IMR-90 (cell line): Measurements from ENCODE around the gene ARSH. TPM values are rescaled to one million over a fixed set of nuclear protein-coding genes. Genes with fewer than 3 reads are reported as not detected.

Experiments
- ATAC-seq: fragments of 200-7000 bp; cut with Tn5 transposase; 2 replicates; pipeline ENCODE4 v1.9.1; 2020; ENCODE audit warnings: low read depth, mild to moderate bottlenecking, moderate library complexity
- BruUV-seq: library from RNA; stranded (reverse); fragments of 400-500 nt; replicated peaks from 2 replicates; lab custom pipeline; 2021; lab: Mats Ljungman, UMichigan
- CTCF ChIA-PET: fragments of 300-600 bp; formaldehyde crosslinking; extraction: SDS; loops from one replicate; lab custom pipeline; 2021; ENCODE audit warnings: antibody characterized with exemption; lab: Yijun Ruan, JAX
- POLR2A ChIA-PET: fragments of 300-600 bp; sonication (Branson Sonifier 250); formaldehyde crosslinking; loops from one replicate; lab custom pipeline; 2022; ENCODE audit warnings: antibody characterized with exemption; ENCODE audit not compliant: unreplicated experiment; lab: Charles Lee
- DNase-seq: peaks from one replicate; pipeline ENCODE4 v3.0.0; 2013
- H2AFZ ChIP-seq: replicated peaks from 2 replicates; pipeline ENCODE3; 2013; ENCODE audit warnings: low read length, mild to moderate bottlenecking; ENCODE audit not compliant: poor library complexity
- H2AK5ac ChIP-seq: 2 replicates; pipeline ENCODE4 v1.6.1; 2013; ENCODE audit warnings: low read depth, low read length, inconsistent platforms
- H2AK9ac ChIP-seq: replicated peaks from 2 replicates; pipeline ENCODE3; 2013; ENCODE audit warnings: mild to moderate bottlenecking, low read depth, low read length, moderate library complexity; ENCODE audit not compliant: poor library complexity
- H2BK120ac ChIP-seq: 2 replicates; pipeline ENCODE4 v1.6.1; 2013; ENCODE audit warnings: low read depth, low read length, inconsistent platforms
- H2BK15ac ChIP-seq: 3 replicates; pipeline ENCODE4 v1.6.1; 2013; ENCODE audit warnings: low read depth, low read length, inconsistent platforms
- H2BK20ac ChIP-seq: 2 replicates; pipeline ENCODE4 v1.6.1; 2013; ENCODE audit warnings: low read depth, mild to moderate bottlenecking, inconsistent platforms, low read length, moderate library complexity
- H2BK5ac ChIP-seq: 2 replicates; pipeline ENCODE4 v1.6.1; 2013; ENCODE audit warnings: mild to moderate bottlenecking, low read depth, low read length, inconsistent platforms; ENCODE audit not compliant: poor library complexity, severe bottlenecking
- H3K14ac ChIP-seq: replicated peaks from 2 replicates; pipeline ENCODE4 v1.6.1; 2013; ENCODE audit warnings: low read depth, low read length, inconsistent platforms
- H3K18ac ChIP-seq: 2 replicates; pipeline ENCODE4 v1.6.1; 2013; ENCODE audit warnings: low read depth, low read length, control low read depth
- H3K23ac ChIP-seq: 2 replicates; pipeline ENCODE4 v1.6.1; 2013; ENCODE audit warnings: low read depth, low read length, inconsistent platforms
- H3K27ac ChIP-seq: 2 replicates; pipeline ENCODE4 v1.5.1; 2013; ENCODE audit warnings: mild to moderate bottlenecking, control low read depth, low read length; ENCODE audit not compliant: insufficient read depth
- H3K27me3 ChIP-seq: 2 replicates; pipeline ENCODE4 v1.6.1; 2013; ENCODE audit warnings: low read length; ENCODE audit not compliant: control insufficient read depth, insufficient read depth
- H3K36me3 ChIP-seq: 2 replicates; pipeline ENCODE4 v1.6.1; 2013; ENCODE audit warnings: low read length, mixed read lengths; ENCODE audit not compliant: control insufficient read depth, insufficient read depth
- H3K4ac ChIP-seq: 2 replicates; pipeline ENCODE4 v1.6.1; 2013; ENCODE audit warnings: low read depth, low read length, inconsistent platforms
- H3K4me1 ChIP-seq: 2 replicates; pipeline ENCODE4 v1.6.1; 2013; ENCODE audit warnings: low read length, mixed read lengths; ENCODE audit not compliant: control insufficient read depth, insufficient read depth
- H3K4me2 ChIP-seq: 2 replicates; pipeline ENCODE4 v1.6.1; 2013; ENCODE audit warnings: low read depth, mild to moderate bottlenecking, control low read depth, low read length, moderate library complexity
- H3K4me3 ChIP-seq: 2 replicates; pipeline ENCODE4 v1.5.1; 2013; ENCODE audit warnings: low read depth, mild to moderate bottlenecking, control low read depth, low read length, moderate library complexity; ENCODE audit not compliant: insufficient read depth
- H3K56ac ChIP-seq: 2 replicates; pipeline ENCODE4 v1.6.1; 2013; ENCODE audit warnings: low read length, inconsistent platforms; ENCODE audit not compliant: insufficient read depth; ENCODE audit errors: extremely low read depth
- H3K79me1 ChIP-seq, 2 experiments: 2 replicates each; pipeline ENCODE4 v1.6.1; 2013; ENCODE audit warnings: low read length in 2 of 2, inconsistent platforms in 1 of 2, low read depth in 1 of 2
- H3K9ac ChIP-seq: 2 replicates; pipeline ENCODE4 v1.6.1; 2013; ENCODE audit warnings: low read depth, low read length, control low read depth
- H3K9me1 ChIP-seq: 2 replicates; pipeline ENCODE4 v1.6.1; 2013; ENCODE audit warnings: low read length, inconsistent platforms; ENCODE audit not compliant: insufficient read depth
- H3K9me3 ChIP-seq: 2 replicates; pipeline ENCODE4 v1.6.1; 2013; ENCODE audit warnings: low read length; ENCODE audit not compliant: control insufficient read depth, insufficient read depth
- H4K20me1 ChIP-seq: 2 replicates; pipeline ENCODE4 v1.6.1; 2013; ENCODE audit warnings: low read length, inconsistent platforms; ENCODE audit not compliant: insufficient read depth
- H4K5ac ChIP-seq: 2 replicates; pipeline ENCODE4 v1.6.1; 2013; ENCODE audit warnings: mild to moderate bottlenecking, low read depth, low read length, control low read depth
- H4K8ac ChIP-seq, 2 experiments: 2 replicates each; pipeline ENCODE4 v1.6.1; 2013; ENCODE audit warnings: low read depth in 2 of 2, low read length in 2 of 2, control low read depth in 1 of 2, inconsistent platforms in 1 of 2
- H4K91ac ChIP-seq: 2 replicates; pipeline ENCODE4 v1.6.1; 2013; ENCODE audit warnings: low read depth, low read length, inconsistent platforms; ENCODE audit not compliant: insufficient read depth
- BHLHE40 ChIP-seq: fragments of 150-350 bp; IDR thresholded peaks from 2 replicates; pipeline ENCODE4 v1.6.1; 2016; ENCODE audit warnings: mild to moderate bottlenecking, low read depth, low read length
- CEBPB ChIP-seq: IDR thresholded peaks from 2 replicates; pipeline ENCODE4 v1.6.1; 2012; ENCODE audit warnings: low read depth, low read length, improper control_type of control experiment
- CHD1 ChIP-seq: IDR thresholded peaks from 2 replicates; pipeline ENCODE4 v1.6.1; 2012; ENCODE audit warnings: low read depth, low read length, improper control_type of control experiment
- CTCF ChIP-seq: conservative IDR thresholded peaks from 2 replicates; pipeline ENCODE4 v1.5.1; 2012; ENCODE audit warnings: mild to moderate bottlenecking, low read depth, low read length, improper control_type of control experiment
- FOS ChIP-seq: fragments of 150-350 bp; IDR thresholded peaks from 2 replicates; pipeline ENCODE4 v1.6.1; 2016; ENCODE audit warnings: low read depth, low read length
- MAFK ChIP-seq: IDR thresholded peaks from 2 replicates; pipeline ENCODE4 v1.6.1; 2012; ENCODE audit warnings: low read depth, low read length, improper control_type of control experiment
- MAZ ChIP-seq: IDR thresholded peaks from 2 replicates; pipeline ENCODE4 v1.6.1; 2012; ENCODE audit warnings: low read depth, mild to moderate bottlenecking, low read length, improper control_type of control experiment, moderate library complexity, borderline replicate concordance
- MXI1 ChIP-seq: IDR thresholded peaks from 2 replicates; pipeline ENCODE4 v1.6.1; 2012; ENCODE audit warnings: low read depth, mild to moderate bottlenecking, low read length, moderate library complexity, borderline replicate concordance
- NFE2L2 ChIP-seq: fragments of 150-350 bp; IDR thresholded peaks from 2 replicates; pipeline ENCODE4 v1.6.1; 2016; ENCODE audit warnings: low read depth, mild to moderate bottlenecking, low read length
- POLR2A ChIP-seq: IDR thresholded peaks from 2 replicates; pipeline ENCODE4 v1.6.1; 2012; ENCODE audit warnings: mild to moderate bottlenecking, low read depth, low read length
- RAD21 ChIP-seq: IDR thresholded peaks from 2 replicates; pipeline ENCODE4 v1.6.1; 2012; ENCODE audit warnings: low read length, improper control_type of control experiment
- RCOR1 ChIP-seq: IDR thresholded peaks from 2 replicates; pipeline ENCODE4 v1.6.1; 2012; ENCODE audit warnings: mild to moderate bottlenecking, low read length, improper control_type of control experiment; ENCODE audit not compliant: insufficient replicate concordance
- RFX5 ChIP-seq: IDR thresholded peaks from 2 replicates; pipeline ENCODE4 v1.8.0; 2012; ENCODE audit warnings: low read depth, mild to moderate bottlenecking, low read length, moderate library complexity
- SMC3 ChIP-seq: fragments of 150-350 bp; IDR thresholded peaks from 2 replicates; pipeline ENCODE4 v1.6.1; 2016; ENCODE audit warnings: low read depth, mild to moderate bottlenecking, antibody characterized with exemption, low read length, moderate library complexity
- USF2 ChIP-seq: fragments of 150-350 bp; IDR thresholded peaks from 2 replicates; pipeline ENCODE4 v1.6.1; 2017; ENCODE audit warnings: mild to moderate bottlenecking, antibody characterized with exemption, low read length, low read depth
- WGBS, 2 experiments: methylation state at CpG; one replicate each; pipeline versions ENCODE4 v1.1.5 to v1.1.7; 2013; ENCODE audit warnings: missing lambda C conversion rate in 2 of 2; ENCODE audit not compliant: insufficient read length in 1 of 2; ENCODE audit errors: extremely low coverage in 2 of 2; 5-methylcytosine and 5-hydroxymethylcytosine counted together
- dilution Hi-C: fragments of 300-500 bp; cut with HindIII; formaldehyde crosslinking; loops from one replicate; pipeline ENCODE4 v1.14.3; 2018; ENCODE audit warnings: low sequenced_read_pairs; ENCODE audit not compliant: unreplicated experiment
- in situ Hi-C: fragments of 300-500 bp; cut with MboI; formaldehyde crosslinking; loops from 3 replicates; pipeline ENCODE4 v1.14.3; 2019; ENCODE audit warnings: low sequenced_read_pairs, inconsistent platforms, mixed read lengths
- intact Hi-C: fragments of 100-400 bp; cut with micrococcal nuclease; formaldehyde crosslinking; loops from 2 replicates; pipeline ENCODE4 v1.10.0; 2022
- polyA plus RNA-seq, 3 experiments: library from polyadenylated mRNA; depleted of rRNA; stranded (reverse); fragments of >200 nt; gene quantifications; 2 replicates each; pipeline ENCODE4 v1.2.3, GENCODE V29; 2012; ENCODE audit warnings: low replicate concordance in 1 of 3
- total RNA-seq: library from RNA; depleted of rRNA; stranded (reverse); fragments of >200 nt; gene quantifications from 2 replicates; pipeline ENCODE4 v1.2.3, GENCODE V29; 2012

The ARSH gene
- total and polyA plus RNA-seq, 2 of the 4 experiments (the other 2 are of a cell fraction), result not detected

GRCh38 chrX:3046253-3047240, 40.2 kb downstream of the ARSH start:
- Histone ChIP-seq H3K4ac (no peak overlapping the region), H2AK5ac (no peak overlapping the region), H4K8ac (no peak overlapping the region), H3K56ac (no peak overlapping the region), H3K79me1 (no peaks in the 10 kb centered on the region), H3K18ac (no peak overlapping the region), H3K27me3 (no peaks in the 10 kb centered on the region), H2BK20ac (no peak overlapping the region), H3K36me3 (no peaks in the 10 kb centered on the region), H2BK120ac (no peak overlapping the region), H2AFZ (no peak overlapping the region), H3K4me3 (no peak overlapping the region), H3K4me2 (no peak overlapping the region; the same call in 1 of the 2 replicates), H3K14ac (no peak overlapping the region), H3K9me1 (no peaks in the 10 kb centered on the region), H2AK9ac (no peak overlapping the region), H3K27ac (no peak overlapping the region), H3K4me1 (no peaks in the 10 kb centered on the region), H4K20me1 (no peaks in the 10 kb centered on the region), H2BK15ac (no peak overlapping the region), H3K9me3 (no peaks in the 10 kb centered on the region), H3K9ac (no peak overlapping the region), H4K5ac (no peak overlapping the region), H2BK5ac (no peak overlapping the region), H3K23ac (no peak overlapping the region), H4K91ac (no peak overlapping the region)
- no TSS peak for BruUV-seq
- intact Hi-C loops, result no loop called here
- ChIA-PET CTCF (interaction anchor here (0.7 kb wide), 1 partner anchor 765 kb away, joined by 3 read pairs; no protein-coding TSS in a partner anchor), POLR2A (interaction anchor here (0.6 kb wide), 1 partner anchor 11 kb away, joined by 4 read pairs; no protein-coding TSS in a partner anchor)
- ATAC-seq (no peak), DNase-seq (no peak)
- dilution Hi-C loops, result no loop called here
- in situ Hi-C loops, result no loop called here
- no CpG with 5 or more reads among the region's 10 CpGs for WGBS, 2 experiments
- TF ChIP-seq FOS (no peak), MAZ (no peak), CEBPB (no peak), SMC3 (no peak), RAD21 (no peak), BHLHE40 (no peak), CTCF (no peak), NFE2L2 (no peak), MXI1 (no peak), POLR2A (no peak), RFX5 (no peak), CHD1 (no peak), USF2 (no peak), RCOR1 (no peak), MAFK (no peak)
